Measurements from ENCODE around the gene RASSF1. TPM values are rescaled to one million over a fixed set of nuclear protein-coding genes. Genes with fewer than 3 reads are reported as not detected.

RASSF1 gene
- total and polyA plus RNA-seq, 9 donors, result 12.5 to 32.6 (median 25.5) TPM

- Histone ChIP-seq H3K9me3 (no peaks in the 10 kb centered on the region), H3K27me3 (no peaks in the 10 kb centered on the region), H3K27ac (no peak overlapping the region), H3K4me1 (ENCODE audit: insufficient read depth) (peaks cover 9% of the 10 kb centered on the region), H3K36me3 (no peaks in the 10 kb centered on the region), H3K4me3 (no peak overlapping the region)
- DNase-seq, result no peak
- intact Hi-C loops (cut with DNase I), result no loop called here
- 76 to 81% (median 81%) methylated on average over 4 of the region's 4 CpGs for WGBS, 3 donors
- TF ChIP-seq POLR2A (IDR thresholded peaks at IDR 0.05) (no peak), CTCF (IDR thresholded peaks at IDR 0.05) (no peak), EP300 (IDR thresholded peaks at IDR 0.05) (no peak)
Measured at GRCh38 chr3:50294089-50294488, 46.5 kb downstream of the RASSF1 start.

- Histone ChIP-seq H3K27me3 (no peaks in the 10 kb centered on the region), H3K27ac (no peak overlapping the region), H3K4me3 (peak overlapping the region; percentile 32), H3K9me3 (no peaks in the 10 kb centered on the region), H3K36me3 (no peaks in the 10 kb centered on the region), H3K4me1 (ENCODE audit: insufficient read depth) (peaks cover 7% of the 10 kb centered on the region)
- intact Hi-C loops (cut with DNase I), result no loop called here
- peak in 3 of 5 donors; percentile 54 to 62 (median 60) for DNase-seq
- TF ChIP-seq EP300 (IDR thresholded peaks at IDR 0.05) (no peak), CTCF (IDR thresholded peaks at IDR 0.05) (no peak), POLR2A (IDR thresholded peaks at IDR 0.05) (no peak)
- WGBS, 3 donors, result 72 to 76% (median 73%) methylated on average over 12 of the region's 12 CpGs
Measured at GRCh38 chr3:50293079-50293801, 47.4 kb downstream of the RASSF1 start.

GRCh38 chr3:50292159-50293078 is 48.2 kb downstream of the RASSF1 start, which contains the start of gene IFRD2:
Gene IFRD2 (minus strand): TSS chr3:50292429. CDS start chr3:50292274, 155 bp downstream.
- Histone ChIP-seq H3K27me3 (no peaks in the 10 kb centered on the region), H3K36me3 (no peaks in the 10 kb centered on the region), H3K9me3 (no peaks in the 10 kb centered on the region), H3K27ac (peak within 1 kb of the TSS; percentile 4 to 53), H3K4me1 (ENCODE audit: insufficient read depth) (peaks cover 6% of the 10 kb centered on the region), H3K4me3 (peak within 1 kb of the TSS; percentile 67)
- DNase-seq, result peak; percentile 95 to 97 (median 95)
- intact Hi-C loops (cut with DNase I), result no loop called here
- 1 to 2% (median 1%) methylated on average over 35 to 67 of the region's 67 CpGs for WGBS, 3 donors
- TF ChIP-seq EP300 (IDR thresholded peaks at IDR 0.05), result no peak
- TF ChIP-seq CTCF (IDR thresholded peaks at IDR 0.05), result peak in 1 of 3 donors; percentile 14
- peak; percentile 79 for TF ChIP-seq POLR2A (IDR thresholded peaks at IDR 0.05)

GRCh38 chr3:50290161-50290641 is 50.4 kb downstream of the RASSF1 start:
- no peak overlapping the region for H3K27ac ChIP-seq
- 76 to 83% (median 80%) methylated on average over 16 of the region's 16 CpGs for WGBS, 3 donors
- H3K4me1 ChIP-seq (ENCODE audit: insufficient read depth), result peaks cover 6% of the 10 kb centered on the region
- H3K4me3 ChIP-seq, result no peak overlapping the region
- intact Hi-C loops (cut with DNase I), result no loop called here
- peak in 4 of 5 donors; percentile 53 to 66 (median 56) for DNase-seq
- H3K27me3 ChIP-seq, result no peaks in the 10 kb centered on the region
- H3K36me3 ChIP-seq, result no peaks in the 10 kb centered on the region
- no peaks in the 10 kb centered on the region for H3K9me3 ChIP-seq
- TF ChIP-seq EP300 (IDR thresholded peaks at IDR 0.05) (no peak), CTCF (IDR thresholded peaks at IDR 0.05) (no peak)

Data from ovary (tissue), 9 donors.